ENCODE measurements around the gene CRELD2.
A peak's percentile ranks its signal among the peaks of the same experiment; 100 is the strongest.

CRELD2 gene

GRCh38 chr22:49956914-49957825, 38.7 kb downstream of the CRELD2 start:
- Histone ChIP-seq H3K14ac (ENCODE audit: low read length) (no peak overlapping the region), H3K18ac (ENCODE audit: low read length) (peak overlapping the region; percentile 83)
- WGBS, 2 donors (ENCODE audit: extremely low coverage in 2 of 2, insufficient read length in 2 of 2, insufficient replicate concordance in 1 of 2), result no CpG with 5 or more reads among the region's 20 CpGs

GRCh38 chr22:49957826-49958365, 39.5 kb downstream of the CRELD2 start:
- Histone ChIP-seq H3K79me1 (ENCODE audit: low read depth, low read length) (peaks cover 19% of the 10 kb centered on the region), H3K14ac (ENCODE audit: low read length) (no peak overlapping the region), H3K27me3 (ENCODE audit: control insufficient read depth in 3 of 3, insufficient read depth in 3 of 3, low read depth in 1 of 3, low read length in 3 of 3) (peaks cover 0 to 7% (median 2%) of the 10 kb centered on the region in 3 experiments), H2BK5ac (ENCODE audit: low read length) (no peak overlapping the region), H2AFZ (ENCODE audit: low read length) (no peak overlapping the region), H3K4ac (ENCODE audit: low read length) (no peak overlapping the region), H3K4me3 (ENCODE audit: low read length in 2 of 2) (no peak overlapping the region), H3K27ac (replicated peaks; ENCODE audit: low read length) (no peak overlapping the region), H3K18ac (ENCODE audit: low read length) (peak overlapping the region; percentile 8), H4K91ac (ENCODE audit: low read depth, low read length, poor library complexity) (no peak overlapping the region), H3K9me3 (replicated peaks in 1 of 2; ENCODE audit: control insufficient read depth in 2 of 2, insufficient read depth in 1 of 2, low read depth in 1 of 2, low read length in 2 of 2) (no peaks in the 10 kb centered on the region), H2BK15ac (ENCODE audit: low read length) (peak overlapping the region; percentile 94), H3K23ac (ENCODE audit: low read depth, low read length, poor library complexity) (no peak overlapping the region), H3K36me3 (replicated peaks in 1 of 2; ENCODE audit: control insufficient read depth in 2 of 2, insufficient read depth in 2 of 2, low read length in 2 of 2) (peaks cover 4 to 12% of the 10 kb centered on the region in 2 donors), H3K4me2 (ENCODE audit: insufficient read depth, low read length, poor library complexity, severe bottlenecking) (no peak overlapping the region), H3K9ac (ENCODE audit: low read depth, low read length, poor library complexity) (peak overlapping the region; percentile 44), H2BK120ac (ENCODE audit: low read depth, low read length) (no peak overlapping the region), H2AK5ac (ENCODE audit: low read depth, low read length) (peak overlapping the region; percentile 24), H3K4me1 (ENCODE audit: control insufficient read depth in 2 of 2, insufficient read depth in 1 of 2, low read depth in 1 of 2, low read length in 2 of 2) (peaks cover 15 to 23% of the 10 kb centered on the region in 2 donors), H2BK12ac (ENCODE audit: low read length) (no peak overlapping the region), H4K8ac (ENCODE audit: low read depth, low read length) (no peak overlapping the region)
- DNase-seq (ENCODE audit: low spot score), result no peak
- no CpG with 5 or more reads among the region's 12 CpGs for WGBS, 2 donors (ENCODE audit: extremely low coverage in 2 of 2, insufficient read length in 2 of 2, insufficient replicate concordance in 1 of 2)

More at GRCh38 chr22:49956914-49957825, 38.7 kb downstream of the CRELD2 start:
- peak overlapping the region; percentile 98 for H2BK15ac ChIP-seq (ENCODE audit: low read length)
- no peak overlapping the region for H4K91ac ChIP-seq (ENCODE audit: low read depth, low read length, poor library complexity)
- peak overlapping the region; percentile 43 for H4K8ac ChIP-seq (ENCODE audit: low read depth, low read length)
- H2BK12ac ChIP-seq (ENCODE audit: low read length), result peak overlapping the region; percentile 73
- H3K4ac ChIP-seq (ENCODE audit: low read length), result no peak overlapping the region
- no peak overlapping the region for H2AFZ ChIP-seq (ENCODE audit: low read length)
- H2BK5ac ChIP-seq (ENCODE audit: low read length), result no peak overlapping the region
- H3K4me3 ChIP-seq (ENCODE audit: low read length in 2 of 2), result no peak overlapping the region
- peak overlapping the region; percentile 44 for H3K9ac ChIP-seq (ENCODE audit: low read depth, low read length, poor library complexity)
- peaks cover 15% of the 10 kb centered on the region for H3K79me1 ChIP-seq (ENCODE audit: low read depth, low read length)
- DNase-seq (ENCODE audit: low spot score), result no peak
- peak overlapping the region; percentile 47 for H2BK120ac ChIP-seq (ENCODE audit: low read depth, low read length)
- H3K36me3 ChIP-seq (replicated peaks in 1 of 2; ENCODE audit: control insufficient read depth in 2 of 2, insufficient read depth in 2 of 2, low read length in 2 of 2), result peaks cover 0 to 5% of the 10 kb centered on the region in 2 donors
- H3K23ac ChIP-seq (ENCODE audit: low read depth, low read length, poor library complexity), result no peak overlapping the region
- H3K4me2 ChIP-seq (ENCODE audit: insufficient read depth, low read length, poor library complexity, severe bottlenecking), result no peak overlapping the region
- H3K9me3 ChIP-seq (replicated peaks in 1 of 2; ENCODE audit: control insufficient read depth in 2 of 2, insufficient read depth in 1 of 2, low read depth in 1 of 2, low read length in 2 of 2), result no peaks in the 10 kb centered on the region
- peaks cover 0 to 7% (median 2%) of the 10 kb centered on the region in 3 experiments for H3K27me3 ChIP-seq (ENCODE audit: control insufficient read depth in 3 of 3, insufficient read depth in 3 of 3, low read depth in 1 of 3, low read length in 3 of 3)
- H2AK5ac ChIP-seq (ENCODE audit: low read depth, low read length), result peak overlapping the region; percentile 82
- peaks cover 14 to 24% of the 10 kb centered on the region in 2 donors for H3K4me1 ChIP-seq (ENCODE audit: control insufficient read depth in 2 of 2, insufficient read depth in 1 of 2, low read depth in 1 of 2, low read length in 2 of 2)
- no peak overlapping the region for H3K27ac ChIP-seq (replicated peaks; ENCODE audit: low read length)

- Histone ChIP-seq H3K27ac (replicated peaks; ENCODE audit: low read length) (no peak overlapping the region), H3K27me3 (ENCODE audit: control insufficient read depth in 3 of 3, insufficient read depth in 3 of 3, low read depth in 1 of 3, low read length in 3 of 3) (peaks cover 0 to 7% (median 2%) of the 10 kb centered on the region in 3 experiments), H2BK15ac (ENCODE audit: low read length) (peak overlapping the region; percentile 94), H2AK5ac (ENCODE audit: low read depth, low read length) (peak overlapping the region; percentile 100), H3K23ac (ENCODE audit: low read depth, low read length, poor library complexity) (peak overlapping the region; percentile 53), H3K4me1 (ENCODE audit: control insufficient read depth in 2 of 2, insufficient read depth in 1 of 2, low read depth in 1 of 2, low read length in 2 of 2) (peaks cover 16 to 23% of the 10 kb centered on the region in 2 donors), H3K18ac (ENCODE audit: low read length) (peak overlapping the region; percentile 88), H4K91ac (ENCODE audit: low read depth, low read length, poor library complexity) (no peak overlapping the region), H4K8ac (ENCODE audit: low read depth, low read length) (no peak overlapping the region), H3K4ac (ENCODE audit: low read length) (no peak overlapping the region), H3K4me2 (ENCODE audit: insufficient read depth, low read length, poor library complexity, severe bottlenecking) (no peak overlapping the region), H3K9ac (ENCODE audit: low read depth, low read length, poor library complexity) (no peak overlapping the region), H2BK5ac (ENCODE audit: low read length) (no peak overlapping the region), H3K79me1 (ENCODE audit: low read depth, low read length) (peaks cover 23% of the 10 kb centered on the region), H2BK12ac (ENCODE audit: low read length) (peak overlapping the region; percentile 93), H3K9me3 (replicated peaks in 1 of 2; ENCODE audit: control insufficient read depth in 2 of 2, insufficient read depth in 1 of 2, low read depth in 1 of 2, low read length in 2 of 2) (no peaks in the 10 kb centered on the region), H3K14ac (ENCODE audit: low read length) (peak overlapping the region; percentile 21), H3K4me3 (ENCODE audit: low read length in 2 of 2) (no peak overlapping the region), H3K36me3 (replicated peaks in 1 of 2; ENCODE audit: control insufficient read depth in 2 of 2, insufficient read depth in 2 of 2, low read length in 2 of 2) (peaks cover 9 to 18% of the 10 kb centered on the region in 2 donors), H2BK120ac (ENCODE audit: low read depth, low read length) (no peak overlapping the region), H2AFZ (ENCODE audit: low read length) (peak overlapping the region; percentile 23)
- no CpG with 5 or more reads among the region's 16 CpGs for WGBS, 2 donors (ENCODE audit: extremely low coverage in 2 of 2, insufficient read length in 2 of 2, insufficient replicate concordance in 1 of 2)
- no peak for DNase-seq (ENCODE audit: low spot score)
Measured at GRCh38 chr22:49958366-49958921, 40.0 kb downstream of the CRELD2 start.
